T-helper 9 cell (primary cell): Measurements from ENCODE around the gene LRRC55.

Experiments used
- DNase-seq: peaks from one replicate; pipeline ENCODE4 v3.0.0-alpha.2; 2020
- total RNA-seq, 2 donors: gene quantifications; one replicate each; lab custom pipeline; 2026; lab: John Stamatoyannopoulos, UW

The LRRC55 gene, protein sequence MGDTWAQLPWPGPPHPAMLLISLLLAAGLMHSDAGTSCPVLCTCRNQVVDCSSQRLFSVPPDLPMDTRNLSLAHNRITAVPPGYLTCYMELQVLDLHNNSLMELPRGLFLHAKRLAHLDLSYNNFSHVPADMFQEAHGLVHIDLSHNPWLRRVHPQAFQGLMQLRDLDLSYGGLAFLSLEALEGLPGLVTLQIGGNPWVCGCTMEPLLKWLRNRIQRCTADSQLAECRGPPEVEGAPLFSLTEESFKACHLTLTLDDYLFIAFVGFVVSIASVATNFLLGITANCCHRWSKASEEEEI
- 0 reads per million in 2 donors for total RNA-seq

DNA sequence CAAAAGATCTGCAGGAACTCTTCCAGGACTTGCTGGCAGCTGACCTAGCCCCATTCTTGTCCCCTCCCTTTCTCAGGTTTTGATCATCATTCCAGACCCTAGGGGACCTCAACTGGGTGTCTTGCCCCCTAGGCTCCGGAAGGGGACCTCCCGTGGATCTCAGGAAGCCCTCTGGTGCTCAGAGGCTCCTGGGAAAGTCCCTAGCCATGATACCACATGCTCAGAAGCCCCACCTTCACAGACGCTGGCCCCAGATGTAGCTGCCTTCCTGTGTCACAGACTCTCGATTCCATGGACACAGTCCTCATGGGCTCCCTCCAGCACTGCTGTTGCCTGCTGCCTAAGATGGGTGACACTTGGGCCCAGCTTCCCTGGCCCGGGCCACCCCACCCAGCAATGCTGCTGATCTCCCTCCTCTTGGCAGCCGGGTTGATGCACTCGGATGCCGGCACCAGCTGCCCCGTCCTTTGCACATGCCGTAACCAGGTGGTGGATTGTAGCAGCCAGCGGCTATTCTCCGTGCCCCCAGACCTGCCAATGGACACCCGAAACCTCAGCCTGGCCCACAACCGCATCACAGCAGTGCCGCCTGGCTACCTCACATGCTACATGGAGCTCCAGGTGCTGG lies at the start of gene LRRC55:
LRRC55 (plus strand) TSS at position 276 of the 628 bp plus-strand sequence; CDS start at position 346, 70 bp downstream.
- no peak for DNase-seq

DNA sequence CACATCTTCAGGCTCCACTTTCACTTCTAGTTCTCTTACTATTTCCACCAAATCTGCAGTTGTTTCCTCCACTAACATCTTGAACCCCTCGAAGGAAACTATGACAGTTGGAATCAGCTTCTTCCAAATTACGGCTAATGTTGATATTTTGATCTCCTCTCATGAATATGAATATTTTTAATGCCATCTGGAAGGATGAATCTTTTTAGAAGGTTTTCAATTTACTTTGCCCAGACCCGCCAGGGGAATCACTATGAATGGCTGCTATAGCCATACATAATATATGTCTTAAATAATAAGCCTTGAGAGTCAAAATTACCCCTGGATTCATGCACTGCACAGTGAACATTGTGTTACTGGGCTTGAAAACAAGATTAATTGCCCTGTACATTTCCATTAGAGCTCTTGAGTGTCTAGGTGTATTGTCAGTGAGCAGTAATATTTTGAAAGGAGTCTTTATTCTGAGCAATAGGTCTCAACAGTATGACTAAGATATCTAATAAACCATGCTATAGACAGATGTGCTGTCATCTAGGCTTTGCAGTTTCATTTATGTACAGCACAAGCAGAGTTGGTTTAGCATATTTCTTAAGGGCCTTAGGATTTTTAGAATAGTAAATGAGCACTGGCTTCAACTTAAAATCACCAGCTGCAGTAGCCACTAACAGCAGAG lies 48.3 kb upstream of the LRRC55 start:
- no peak for DNase-seq

DNA sequence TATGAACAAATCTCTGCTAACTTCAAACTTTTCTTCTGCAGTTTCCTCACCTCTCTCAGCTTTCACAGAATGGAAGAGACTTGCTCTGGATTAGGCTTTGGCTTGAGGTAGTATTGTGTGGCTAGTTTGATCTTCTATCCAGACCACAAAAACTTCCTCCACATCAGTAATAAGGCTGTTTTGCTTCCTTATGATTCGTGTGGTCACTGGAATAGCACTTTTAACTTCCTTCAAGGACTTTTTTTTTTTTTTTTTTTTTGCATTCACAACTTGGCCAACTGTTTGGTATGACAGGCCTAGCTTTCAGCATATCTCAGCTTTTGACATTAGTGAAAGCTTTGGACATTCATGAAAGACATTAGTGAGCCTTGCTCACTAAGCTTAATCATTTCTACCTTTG lies 47.5 kb upstream of the LRRC55 start:
- DNase-seq: no peak

DNA sequence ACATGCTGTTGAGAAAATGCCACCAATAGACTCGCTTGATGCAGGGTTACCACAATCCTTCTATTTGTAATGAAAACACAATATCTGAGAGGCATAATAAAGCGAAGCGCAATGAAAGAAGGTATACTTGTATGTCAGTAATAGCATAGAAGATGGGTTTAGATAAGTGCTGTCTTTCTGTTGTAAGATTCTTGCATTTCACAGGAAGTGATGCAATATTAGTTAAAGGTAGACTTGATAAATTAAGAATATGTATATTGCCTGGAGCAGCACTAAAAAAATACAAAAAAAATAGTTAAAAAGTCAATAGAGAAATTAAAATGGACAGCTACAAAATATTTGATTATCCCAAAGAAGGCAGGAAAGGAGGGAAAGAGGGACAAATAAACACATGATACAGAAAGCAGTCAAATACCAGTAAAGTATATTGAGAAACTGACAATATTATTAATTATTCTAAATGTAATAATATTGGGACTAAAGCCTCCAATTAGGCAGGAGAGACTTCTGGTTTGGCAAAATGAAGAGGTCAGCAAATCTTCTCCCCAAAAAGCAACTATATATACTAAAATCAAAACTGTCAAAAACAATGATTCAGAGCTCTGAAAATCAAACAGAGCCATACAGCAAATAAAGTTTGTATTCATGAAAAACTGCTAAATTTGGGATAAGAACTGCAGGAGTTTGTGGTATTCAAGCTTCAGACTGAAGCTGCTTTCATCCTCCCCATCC lies 46.6 kb upstream of the LRRC55 start:
- DNase-seq: no peak

DNA sequence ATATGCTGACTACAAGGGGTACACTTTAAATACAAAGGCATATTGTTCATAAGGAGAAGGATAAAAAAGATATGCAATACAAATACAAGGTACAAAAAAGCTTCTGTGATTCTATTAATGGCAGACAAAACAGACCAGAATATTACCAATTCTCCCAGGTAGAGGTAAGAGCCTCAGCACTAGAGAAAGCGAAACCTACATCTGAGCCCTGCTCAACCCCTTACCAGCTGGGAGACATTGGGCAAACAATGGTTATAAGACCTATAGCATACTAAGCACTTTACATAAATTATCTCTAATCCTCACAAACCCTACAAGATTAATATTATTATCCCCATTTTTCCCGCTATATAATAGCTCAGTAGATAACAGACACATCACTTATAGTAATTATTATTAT lies 41.2 kb upstream of the LRRC55 start:
- no peak for DNase-seq

DNA sequence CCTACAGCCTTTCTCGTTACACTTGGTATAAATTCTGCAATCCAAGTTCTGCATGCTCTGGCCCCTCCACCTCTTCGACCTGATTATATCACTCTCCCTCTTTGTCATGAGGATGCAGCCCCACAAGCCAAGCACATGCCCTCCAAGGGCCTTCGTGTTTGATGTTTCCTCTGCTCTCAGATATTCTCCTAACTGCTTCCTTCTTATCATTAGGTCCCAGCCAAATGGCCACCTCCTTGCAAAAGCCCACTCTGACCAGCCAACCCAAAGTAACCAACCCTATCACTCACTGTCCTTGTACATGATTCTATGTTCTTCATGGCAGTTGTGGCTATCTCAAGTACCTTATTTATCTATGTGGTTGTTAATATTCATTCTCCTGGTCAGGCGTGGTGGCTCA lies 38.3 kb upstream of the LRRC55 start:
- DNase-seq: no peak

DNA sequence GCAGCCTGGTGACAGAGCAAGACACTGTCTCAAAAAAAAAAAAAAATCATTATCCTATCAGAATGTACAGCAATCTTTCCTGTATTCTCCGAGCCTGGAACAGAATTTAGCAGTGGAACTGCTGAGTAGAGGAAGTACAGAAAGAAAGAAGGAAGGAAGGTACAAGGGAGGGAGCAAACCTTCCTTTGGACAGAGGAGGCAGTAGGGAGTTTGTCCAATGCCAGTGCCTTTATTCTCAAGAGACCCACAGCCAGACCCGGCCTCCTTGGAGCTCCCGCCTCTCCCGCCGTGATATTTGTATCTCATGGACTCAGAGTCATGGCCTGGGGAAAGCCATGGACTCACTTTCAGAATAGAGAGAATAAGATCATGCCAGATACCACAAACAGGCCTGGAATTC lies 37.7 kb upstream of the LRRC55 start:
- no peak for DNase-seq

DNA sequence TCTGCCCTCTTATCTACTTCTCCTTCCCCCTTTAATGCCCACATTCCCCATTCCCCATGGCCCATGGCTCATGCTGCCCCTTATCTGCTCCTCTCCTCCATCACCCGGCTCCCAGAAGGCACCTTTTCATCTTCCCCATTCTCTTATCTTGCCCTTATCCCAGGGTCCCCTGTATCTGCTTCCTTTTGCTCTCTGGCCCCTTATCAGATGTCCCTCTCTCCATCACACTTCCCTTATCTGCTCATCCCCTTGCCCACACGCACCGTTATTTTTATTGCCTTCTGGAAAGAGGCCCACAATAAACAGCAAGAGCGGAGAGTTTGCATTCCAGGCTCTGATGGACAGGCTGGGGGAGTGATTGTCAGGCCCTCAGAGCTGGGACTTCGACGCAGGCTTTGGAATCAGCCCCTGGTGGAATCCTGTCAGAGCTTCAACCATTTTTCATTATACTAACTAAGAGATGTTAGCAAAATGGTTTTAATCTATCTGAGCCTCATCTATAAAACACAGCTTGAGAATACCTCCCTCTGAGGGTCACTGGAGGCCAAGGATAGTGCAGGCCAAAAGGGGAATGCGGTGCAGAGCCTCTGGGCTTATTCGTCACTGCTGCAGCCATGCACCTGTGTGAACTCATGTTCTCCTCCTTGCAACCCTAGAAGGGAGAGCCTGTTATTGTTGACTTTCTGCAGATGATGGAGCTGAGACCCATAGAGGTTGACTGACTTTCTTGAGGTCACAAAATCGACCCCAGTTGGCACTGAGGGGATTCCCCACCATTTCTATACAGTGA lies 37.0 kb upstream of the LRRC55 start:
- DNase-seq: no peak

DNA sequence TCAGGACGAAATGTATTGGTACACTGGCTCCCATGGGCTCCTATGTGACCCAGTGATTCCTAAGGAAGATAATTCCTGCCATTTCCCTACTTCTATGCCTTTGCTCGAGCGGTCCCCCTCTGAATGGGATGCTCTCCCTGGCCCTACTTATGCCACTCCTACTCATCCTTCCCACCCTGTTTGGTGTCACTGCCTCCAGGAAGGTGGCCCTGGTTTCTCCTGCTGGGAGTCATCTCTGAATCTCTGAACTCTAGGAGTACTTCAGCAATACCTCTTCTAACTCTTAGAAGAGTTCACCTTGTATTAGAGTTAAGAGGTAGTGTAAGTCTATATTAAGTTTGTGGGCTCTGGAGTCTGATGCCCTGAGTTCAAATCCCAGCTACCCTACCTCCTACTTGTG lies 35.5 kb upstream of the LRRC55 start:
- DNase-seq: no peak

DNA sequence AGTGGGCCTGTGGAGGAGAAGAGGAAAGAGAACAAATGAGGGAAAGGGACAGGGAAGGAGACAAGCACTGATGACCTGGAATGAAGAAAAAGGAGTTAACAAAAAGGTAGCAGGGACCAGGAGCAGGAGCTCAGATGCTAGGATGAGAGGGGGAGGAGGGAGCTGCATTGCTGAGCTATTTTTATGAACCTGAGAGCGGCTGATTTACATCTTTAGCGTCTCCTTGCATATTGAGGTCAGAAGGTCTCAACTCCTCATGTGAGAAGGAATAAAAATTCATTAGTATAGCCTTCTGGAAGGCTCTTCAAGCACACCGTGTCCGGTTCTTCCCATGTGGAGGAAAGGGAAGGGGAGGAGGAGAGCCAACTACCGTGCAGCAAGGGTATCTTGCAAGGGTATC lies 33.1 kb upstream of the LRRC55 start:
- DNase-seq: no peak

DNA sequence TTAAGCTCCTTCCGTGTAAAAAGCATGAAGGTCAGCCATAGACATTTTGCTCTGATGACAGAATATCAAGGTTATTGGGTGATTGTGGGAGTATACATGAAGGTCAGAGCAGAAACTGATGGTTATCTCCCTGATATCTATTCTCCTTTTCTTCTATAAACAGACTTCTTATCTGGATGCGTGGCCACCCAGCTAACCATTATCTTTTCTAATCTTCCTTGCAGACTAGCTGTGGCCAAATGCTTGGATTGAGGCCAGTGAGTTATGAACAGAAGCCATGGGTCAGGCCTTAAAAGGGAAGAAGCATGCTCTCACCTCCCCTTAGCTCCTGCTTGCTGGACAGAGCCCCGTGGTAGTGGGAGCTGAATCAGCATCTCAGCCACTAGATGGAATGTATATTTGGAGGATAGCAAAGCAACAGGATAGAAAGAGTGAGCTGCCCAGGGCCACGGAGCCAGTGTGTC lies 31.3 kb upstream of the LRRC55 start:
- no peak for DNase-seq

DNA sequence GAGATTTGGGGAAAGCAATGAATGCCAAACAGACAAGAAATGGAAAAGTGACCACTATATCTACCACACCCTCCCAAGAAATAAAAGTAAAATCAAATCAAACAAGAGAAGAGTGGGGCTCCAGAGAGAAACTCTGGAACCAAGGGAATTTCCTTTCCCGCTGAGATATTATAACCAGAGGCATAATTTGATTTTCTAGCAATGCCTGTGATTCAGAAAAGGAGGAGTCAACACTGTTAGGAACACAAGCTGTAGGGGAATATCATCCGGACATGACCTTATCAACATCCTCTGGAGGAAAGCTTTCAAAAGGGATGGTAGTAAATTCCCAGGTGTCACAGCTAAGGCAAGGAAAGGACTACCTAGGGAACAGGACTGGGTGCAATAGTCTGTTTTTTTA lies 29.6 kb upstream of the LRRC55 start:
- DNase-seq: no peak

DNA sequence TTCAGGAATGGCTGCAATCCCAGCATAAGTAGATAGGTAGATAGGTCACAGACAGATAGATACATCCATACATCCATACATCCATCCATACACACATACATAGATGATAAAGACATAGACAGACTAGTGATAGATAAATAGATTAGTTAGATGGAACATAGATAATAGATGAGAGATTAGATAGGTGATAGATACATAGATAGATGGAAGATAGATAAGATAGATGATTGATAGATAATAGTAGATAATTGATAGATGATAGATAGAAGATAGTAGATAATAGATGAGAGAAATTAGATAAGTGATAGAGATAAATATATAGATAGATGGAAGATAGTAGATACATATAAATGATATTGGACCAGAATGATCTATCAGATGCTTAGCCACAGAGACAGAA lies 28.3 kb upstream of the LRRC55 start:
- no peak for DNase-seq

DNA sequence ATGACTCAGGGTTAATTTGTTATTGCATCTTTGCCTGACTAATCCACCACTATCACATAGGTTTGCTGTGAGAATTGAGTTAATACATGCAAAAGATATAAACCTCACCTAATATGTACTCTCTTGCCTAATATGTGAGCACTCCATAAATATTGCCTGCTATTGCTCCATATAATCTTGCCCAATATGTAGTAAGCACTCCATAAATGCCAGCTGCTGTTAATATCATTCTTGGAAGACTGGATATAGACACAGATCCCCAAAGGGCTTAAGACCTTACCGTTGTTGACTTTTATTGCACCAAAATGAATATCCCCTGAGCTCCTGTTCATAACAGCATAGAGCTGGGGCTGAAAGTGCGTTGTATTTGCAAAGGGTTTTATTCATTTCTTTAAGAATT lies 27.0 kb upstream of the LRRC55 start:
- DNase-seq: no peak

DNA sequence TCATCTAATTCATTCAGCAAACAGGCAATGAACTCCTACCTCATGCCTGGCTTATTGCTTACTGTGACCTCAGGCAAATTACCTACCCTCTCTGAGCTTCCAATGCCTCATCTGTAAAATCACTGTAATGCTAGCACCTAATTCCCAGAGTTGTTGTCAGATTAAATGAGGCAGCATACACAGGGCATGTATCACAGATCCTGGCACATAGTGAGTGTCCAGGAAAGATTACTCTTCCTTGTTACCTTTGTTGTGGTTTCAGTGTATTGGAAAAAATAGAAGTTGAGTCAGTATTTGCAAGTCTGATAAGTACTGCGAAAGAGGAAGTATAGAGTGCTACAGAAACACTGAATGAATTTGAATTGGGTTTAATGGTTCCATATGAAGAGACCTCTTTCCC lies 26.4 kb upstream of the LRRC55 start:
- no peak for DNase-seq

DNA sequence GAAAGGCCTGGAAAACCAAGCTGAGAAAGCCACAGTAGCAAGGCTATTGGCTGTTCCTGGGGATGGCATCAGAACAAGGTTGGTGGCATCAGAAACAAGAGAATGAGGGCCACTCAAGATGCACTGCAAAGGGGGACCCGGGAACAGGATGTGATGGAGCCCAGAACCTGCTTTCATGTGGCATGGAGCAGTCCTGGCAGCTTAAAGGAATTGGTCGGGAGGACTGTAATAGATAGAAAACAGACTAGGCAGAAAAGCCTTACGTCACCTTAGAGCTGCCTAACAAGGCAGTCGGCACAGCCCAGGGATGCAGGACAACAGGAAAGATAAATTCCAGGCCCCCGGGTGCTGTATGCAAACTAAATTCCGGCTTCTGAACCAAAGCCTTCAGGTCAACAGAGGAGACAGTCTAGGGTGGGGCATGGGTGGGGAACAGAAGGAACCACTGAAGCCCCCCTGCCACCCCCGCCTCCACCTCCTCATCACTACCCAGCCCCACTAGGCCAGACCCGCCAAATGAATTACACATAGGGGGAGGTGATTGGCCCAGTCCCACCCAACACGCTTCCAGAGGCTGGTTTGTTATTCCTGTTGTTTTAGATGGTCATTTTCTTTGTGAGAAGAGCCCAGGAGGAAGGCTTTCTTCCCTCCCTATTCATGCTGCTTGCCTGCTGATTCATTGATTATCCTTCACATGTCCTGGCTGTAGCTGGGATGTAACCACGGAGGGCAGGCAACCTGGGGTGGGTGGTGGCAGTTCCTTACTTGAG lies 25.7 kb upstream of the LRRC55 start:
- no peak for DNase-seq

DNA sequence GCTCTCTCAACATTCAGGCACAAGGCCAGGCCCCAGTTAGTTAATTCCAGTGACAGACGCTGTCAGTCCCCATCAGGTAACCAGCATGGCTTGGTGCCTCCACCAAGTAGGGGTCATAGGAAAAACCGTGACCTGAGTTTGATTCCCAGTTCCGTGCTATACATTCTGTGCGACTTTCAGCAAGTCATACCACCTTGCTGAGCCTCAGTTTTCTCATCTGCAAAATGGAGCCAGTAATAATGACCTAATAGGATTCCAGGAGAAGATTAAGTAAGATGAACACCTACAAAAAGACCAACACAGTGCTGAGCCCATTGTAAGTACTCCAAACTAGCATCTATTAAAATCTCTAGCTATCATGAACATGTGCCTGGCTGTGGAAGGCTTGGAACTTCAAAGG lies 24.8 kb upstream of the LRRC55 start:
- DNase-seq: no peak

DNA sequence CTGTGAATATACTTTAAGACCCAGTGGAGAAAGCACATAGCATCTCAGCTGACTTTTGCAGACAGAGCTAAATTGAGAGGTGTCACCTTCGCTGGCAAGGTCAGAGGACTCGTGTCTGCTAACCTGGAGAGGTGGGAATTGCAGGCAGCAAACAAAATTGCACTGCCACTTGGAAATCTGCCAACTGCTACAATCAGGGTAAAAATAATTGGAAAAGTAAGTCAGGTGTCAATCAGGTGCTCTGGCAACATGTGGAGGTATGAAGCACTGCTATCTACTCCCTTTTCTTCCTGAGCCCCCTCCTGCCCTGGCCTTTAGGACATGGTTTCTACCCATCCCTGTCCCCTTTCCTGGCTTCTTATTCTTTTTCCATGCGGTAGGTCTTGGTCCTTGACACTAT lies 24.1 kb upstream of the LRRC55 start:
- DNase-seq: no peak

DNA sequence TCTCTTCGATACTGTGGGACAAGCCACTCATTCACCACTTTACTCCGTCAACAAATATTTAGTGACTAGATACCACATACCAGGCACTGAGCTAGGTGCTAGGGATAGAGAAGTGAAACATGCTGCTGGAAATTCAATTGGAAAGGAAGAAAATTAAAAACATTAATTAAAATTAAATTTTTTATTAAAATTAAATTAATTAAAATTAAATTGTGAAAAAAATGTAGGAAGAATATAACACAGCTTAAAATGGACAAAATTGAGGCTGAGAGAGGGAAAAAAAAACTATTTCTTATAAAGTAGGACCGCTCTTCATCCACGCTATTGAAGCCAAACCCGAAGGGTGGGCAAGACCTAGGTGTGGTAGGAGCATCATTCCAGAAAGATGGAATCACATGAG lies 23.6 kb upstream of the LRRC55 start:
- no peak for DNase-seq

DNA sequence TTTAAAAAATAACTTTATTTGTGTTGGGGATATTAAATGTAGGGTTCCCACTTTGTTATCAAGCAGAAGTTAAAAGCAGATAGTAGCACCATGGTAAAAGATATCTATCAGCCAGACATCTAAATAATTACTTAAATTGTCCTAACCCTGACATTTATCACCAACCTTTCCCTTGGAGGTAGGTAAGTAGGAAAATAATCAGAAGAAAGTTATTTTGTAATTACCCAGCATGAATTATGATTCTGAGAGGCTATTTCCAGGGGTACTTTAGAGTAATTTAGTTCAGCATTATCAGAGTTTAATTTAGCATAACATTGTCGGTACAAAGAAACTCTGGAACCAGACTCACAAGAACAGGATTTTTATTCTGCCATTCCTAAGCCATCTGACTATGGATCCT lies 23.2 kb upstream of the LRRC55 start:
- DNase-seq: no peak

DNA sequence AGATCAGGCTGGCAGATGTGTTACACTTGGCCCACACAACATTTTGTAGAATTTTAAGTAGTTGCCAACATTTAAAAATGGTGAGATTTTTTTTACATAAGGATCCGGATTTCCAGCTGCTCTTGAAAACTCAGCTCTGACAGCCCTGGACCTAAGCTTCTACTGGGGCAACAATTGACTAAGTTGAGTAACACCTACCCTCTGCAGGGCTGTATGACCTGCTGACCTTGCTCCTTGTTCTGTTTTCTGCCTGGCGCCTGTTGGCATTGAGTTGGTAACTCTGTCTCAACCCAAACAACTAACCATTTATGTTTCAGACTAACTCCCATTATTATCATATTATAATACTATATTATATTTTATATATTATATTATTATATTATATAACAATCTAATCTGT lies 21.1 kb upstream of the LRRC55 start:
- DNase-seq: no peak

DNA sequence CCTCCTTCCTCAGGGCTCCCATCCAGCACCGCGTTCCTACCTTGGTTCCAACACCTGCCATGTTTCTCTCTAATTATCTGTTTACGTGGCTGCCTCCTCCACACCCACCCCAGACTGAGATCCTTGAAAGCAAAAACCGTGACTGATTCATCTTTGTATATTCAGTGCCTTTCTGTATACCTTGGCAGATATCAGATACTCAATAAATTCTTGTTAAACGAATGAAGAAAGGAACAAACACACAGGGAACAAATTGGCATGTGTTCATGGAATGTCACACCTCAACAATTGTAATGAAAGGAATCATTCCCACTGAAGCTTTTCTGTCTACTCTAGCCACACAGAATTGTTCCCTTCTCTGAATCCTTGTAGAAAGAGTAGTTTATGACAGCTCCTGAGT lies 20.4 kb upstream of the LRRC55 start:
- no peak for DNase-seq
